Measurements from ENCODE around the gene EGFL7.
A peak's percentile ranks its signal among the peaks of the same experiment; 100 is the strongest.

EGFL7 gene

DNA sequence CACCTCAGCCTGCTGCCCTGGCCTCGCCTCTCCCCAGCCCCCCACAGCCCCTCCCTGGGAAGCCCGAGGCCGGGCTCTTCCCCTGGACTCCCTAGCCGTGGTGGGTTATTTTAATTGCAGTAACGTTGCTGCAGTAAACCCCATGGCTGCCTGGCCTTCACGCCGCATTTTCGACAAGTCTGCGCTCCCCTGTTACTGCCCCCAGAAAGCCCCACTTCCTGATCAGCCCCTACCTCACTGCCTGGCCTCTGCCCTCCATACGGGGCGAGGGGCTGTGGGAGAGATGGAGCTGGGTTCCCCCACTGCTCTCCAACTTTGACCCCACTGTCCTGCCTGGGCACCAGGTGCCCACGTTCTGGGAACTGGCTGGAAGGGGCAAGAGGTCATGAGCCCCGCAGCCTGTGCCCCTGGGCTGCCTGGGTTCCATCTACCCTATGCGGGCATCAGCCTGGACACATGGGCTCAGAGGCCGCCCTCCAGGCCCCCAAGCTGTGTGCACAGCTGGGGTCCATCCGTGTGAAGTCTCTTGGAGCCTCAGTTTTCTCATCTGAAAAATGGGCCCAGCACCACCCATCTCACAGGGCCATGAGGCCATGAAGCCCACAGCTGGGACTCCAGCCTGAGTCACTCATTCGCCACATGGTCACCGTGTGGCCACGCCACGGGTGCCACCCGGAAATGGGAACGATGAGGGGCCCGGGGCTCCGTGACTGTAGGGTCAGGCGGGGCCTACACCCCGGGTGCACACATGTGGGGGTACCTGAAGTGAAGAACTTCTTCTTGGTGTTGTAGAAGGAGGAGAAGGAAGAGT, 11.5 kb downstream of the EGFL7 start:
- Histone ChIP-seq H3K36me3 (peaks cover 24% of the 10 kb centered on the region), H3K27ac (peak overlapping the region; percentile 18; the same call in 1 of the 2 replicates), H3K4me3 (ENCODE audit: low read depth, low read length) (no peak overlapping the region), H3K27me3 (ENCODE audit: insufficient read depth, low read depth, severe bottlenecking) (no peaks in the 10 kb centered on the region), H3K9me3 (ENCODE audit: severe bottlenecking) (no peaks in the 10 kb centered on the region)
- no peak for DNase-seq
- TF ChIP-seq, protein P1, sequence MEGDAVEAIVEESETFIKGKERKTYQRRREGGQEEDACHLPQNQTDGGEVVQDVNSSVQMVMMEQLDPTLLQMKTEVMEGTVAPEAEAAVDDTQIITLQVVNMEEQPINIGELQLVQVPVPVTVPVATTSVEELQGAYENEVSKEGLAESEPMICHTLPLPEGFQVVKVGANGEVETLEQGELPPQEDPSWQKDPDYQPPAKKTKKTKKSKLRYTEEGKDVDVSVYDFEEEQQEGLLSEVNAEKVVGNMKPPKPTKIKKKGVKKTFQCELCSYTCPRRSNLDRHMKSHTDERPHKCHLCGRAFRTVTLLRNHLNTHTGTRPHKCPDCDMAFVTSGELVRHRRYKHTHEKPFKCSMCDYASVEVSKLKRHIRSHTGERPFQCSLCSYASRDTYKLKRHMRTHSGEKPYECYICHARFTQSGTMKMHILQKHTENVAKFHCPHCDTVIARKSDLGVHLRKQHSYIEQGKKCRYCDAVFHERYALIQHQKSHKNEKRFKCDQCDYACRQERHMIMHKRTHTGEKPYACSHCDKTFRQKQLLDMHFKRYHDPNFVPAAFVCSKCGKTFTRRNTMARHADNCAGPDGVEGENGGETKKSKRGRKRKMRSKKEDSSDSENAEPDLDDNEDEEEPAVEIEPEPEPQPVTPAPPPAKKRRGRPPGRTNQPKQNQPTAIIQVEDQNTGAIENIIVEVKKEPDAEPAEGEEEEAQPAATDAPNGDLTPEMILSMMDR (IDR thresholded peaks at IDR 0.05; ENCODE audit: low read depth, low read length), result no peak

DNA sequence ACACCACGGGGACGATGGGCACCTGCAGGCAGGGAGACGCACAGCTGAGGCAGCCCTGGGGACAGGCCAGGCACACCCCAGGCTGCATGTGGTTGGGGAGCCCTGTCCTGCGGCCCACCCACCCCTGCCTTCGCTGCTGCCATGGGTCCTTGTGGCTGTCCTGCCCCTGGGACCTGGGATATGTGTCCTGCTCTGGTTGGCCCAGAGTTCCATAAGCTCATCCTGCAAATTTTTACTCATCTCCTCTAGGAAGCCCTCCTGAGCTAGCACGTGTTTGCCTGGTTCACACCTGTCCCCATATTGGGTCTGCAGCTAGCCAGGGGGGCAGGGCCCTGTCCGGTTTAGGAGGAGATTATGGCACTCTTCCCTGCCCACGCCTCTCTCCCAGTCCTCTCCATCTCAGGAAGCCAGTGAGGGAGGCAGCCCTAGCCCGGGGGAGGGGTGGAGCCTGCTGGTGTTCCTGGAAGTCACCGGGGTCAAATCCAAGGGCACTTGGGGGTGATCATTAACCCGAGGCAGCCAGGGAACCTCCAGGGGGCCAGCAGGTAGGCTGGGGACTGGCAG, 12.2 kb downstream of the EGFL7 start:
- H3K9me3 ChIP-seq (ENCODE audit: severe bottlenecking), result no peaks in the 10 kb centered on the region
- no peak overlapping the region for H3K4me3 ChIP-seq (ENCODE audit: low read depth, low read length)
- H3K27me3 ChIP-seq (ENCODE audit: insufficient read depth, low read depth, severe bottlenecking), result no peaks in the 10 kb centered on the region
- TF ChIP-seq, protein P1 (IDR thresholded peaks at IDR 0.05; ENCODE audit: low read depth, low read length), result no peak
- peak; percentile 58 for DNase-seq
- peak overlapping the region; percentile 18; the same call in 1 of the 2 replicates for H3K27ac ChIP-seq
- peaks cover 24% of the 10 kb centered on the region for H3K36me3 ChIP-seq

DNA sequence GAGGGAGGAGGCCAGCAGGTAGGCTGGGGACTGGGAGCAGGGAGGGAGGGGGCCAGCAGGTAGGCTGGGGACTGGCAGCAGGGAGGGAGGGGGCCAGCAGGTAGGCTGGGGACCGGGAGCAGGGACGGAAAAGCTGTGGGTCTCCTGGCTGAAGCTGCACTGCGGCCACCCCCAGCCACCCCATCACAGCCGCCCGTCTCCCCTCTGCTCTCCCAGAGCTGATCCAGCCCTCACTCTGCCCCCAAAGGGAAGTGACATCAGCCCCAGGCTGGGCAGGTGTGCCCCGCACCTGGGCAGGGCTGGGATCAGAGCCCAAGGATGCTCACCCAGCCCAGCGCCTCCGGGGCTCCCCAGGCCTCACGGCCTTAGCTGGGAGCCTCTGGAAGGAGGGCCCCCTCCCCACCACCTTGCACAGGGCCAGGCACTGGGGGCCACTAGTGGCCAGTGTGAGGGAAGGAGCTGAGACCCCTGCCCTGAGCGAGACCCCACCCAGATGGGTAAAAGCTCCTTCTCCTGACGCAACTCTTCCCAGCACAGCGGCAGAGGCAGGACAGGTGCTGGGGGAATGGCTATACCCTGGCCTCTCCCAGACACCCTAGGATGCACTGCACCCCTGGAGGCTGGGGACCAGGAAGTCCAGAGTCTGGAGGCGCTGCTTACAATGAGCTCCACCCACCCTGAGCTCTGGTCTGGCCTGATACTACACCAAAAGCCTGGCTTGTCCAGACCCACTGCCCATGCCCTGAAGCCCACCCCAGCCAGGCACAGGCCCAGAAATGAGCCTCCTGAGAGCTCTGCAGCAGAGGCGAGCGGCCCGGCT, 13.0 kb downstream of the EGFL7 start:
- Histone ChIP-seq H3K36me3 (peaks cover 24% of the 10 kb centered on the region), H3K9me3 (ENCODE audit: severe bottlenecking) (no peaks in the 10 kb centered on the region), H3K27me3 (ENCODE audit: insufficient read depth, low read depth, severe bottlenecking) (no peaks in the 10 kb centered on the region), H3K4me3 (ENCODE audit: low read depth, low read length) (no peak overlapping the region), H3K27ac (no peak overlapping the region)
- TF ChIP-seq, protein P1 (IDR thresholded peaks at IDR 0.05; ENCODE audit: low read depth, low read length), result no peak
- no peak for DNase-seq

DNA sequence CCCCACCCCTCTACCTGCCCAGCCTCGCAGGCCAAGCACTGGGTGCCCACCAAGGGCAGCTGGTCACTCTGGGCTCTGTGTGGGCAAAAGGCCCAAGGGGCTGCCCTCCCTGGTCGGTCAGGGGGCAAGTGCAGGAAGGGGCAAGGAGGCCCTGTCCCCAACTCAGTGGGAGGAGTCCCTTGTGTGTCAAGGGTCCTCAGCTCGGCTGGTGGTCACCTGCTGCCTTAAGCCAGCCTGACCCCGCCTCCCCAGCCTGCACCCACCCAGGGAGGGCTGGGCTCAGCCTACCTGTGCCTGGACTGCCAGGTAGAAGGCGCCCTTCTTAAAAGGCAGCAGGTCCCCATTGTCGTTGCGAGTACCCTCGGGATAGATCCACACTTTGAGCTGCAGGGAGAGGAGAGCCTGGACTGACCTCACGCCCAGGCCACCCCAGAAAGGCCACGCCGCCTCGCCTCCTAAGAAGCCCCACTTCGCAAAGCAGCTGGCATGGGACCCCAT, 13.6 kb downstream of the EGFL7 start:
- peaks cover 24% of the 10 kb centered on the region for H3K36me3 ChIP-seq
- no peak overlapping the region for H3K27ac ChIP-seq
- no peaks in the 10 kb centered on the region for H3K27me3 ChIP-seq (ENCODE audit: insufficient read depth, low read depth, severe bottlenecking)
- TF ChIP-seq, protein P1 (IDR thresholded peaks at IDR 0.05; ENCODE audit: low read depth, low read length), result no peak
- DNase-seq, result no peak
- H3K4me3 ChIP-seq (ENCODE audit: low read depth, low read length), result no peak overlapping the region
- no peaks in the 10 kb centered on the region for H3K9me3 ChIP-seq (ENCODE audit: severe bottlenecking)

DNA sequence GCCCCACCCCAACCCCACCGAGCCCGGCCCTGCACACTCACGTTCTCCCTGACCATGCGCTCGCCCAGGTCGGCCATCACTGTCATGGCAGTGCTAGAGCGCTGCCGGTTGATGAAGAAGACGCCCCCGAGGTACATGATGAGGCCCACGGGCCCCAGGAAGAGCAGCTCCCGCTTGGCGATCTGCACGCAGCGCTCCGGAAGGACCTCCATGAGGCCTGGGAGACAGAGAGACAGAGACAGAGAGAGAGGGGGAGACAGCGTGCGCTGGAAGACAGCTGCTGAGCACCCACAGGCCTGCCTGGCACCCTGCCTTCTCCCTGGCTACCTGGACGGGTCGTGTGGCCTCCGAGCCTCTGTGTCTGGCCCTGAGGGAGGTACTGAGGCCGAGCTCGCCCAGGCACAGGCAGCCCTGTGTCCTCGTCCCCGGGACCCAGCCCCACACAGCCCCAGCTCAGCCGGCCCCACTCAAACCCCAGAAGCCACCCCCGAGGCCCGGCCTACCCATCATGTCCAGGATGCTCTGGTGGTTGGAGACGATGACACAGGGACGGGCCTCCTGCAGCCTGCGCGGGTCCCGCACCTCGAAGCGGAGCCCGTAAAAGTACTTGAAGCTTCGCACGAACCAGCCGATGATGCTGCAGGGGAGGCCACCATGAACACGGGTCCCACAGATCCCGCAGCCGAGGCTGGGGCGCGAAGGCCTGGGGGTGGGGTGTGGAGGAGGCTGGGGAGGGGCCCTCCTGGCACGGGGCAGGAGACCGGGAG, 14.4 kb downstream of the EGFL7 start:
- TF ChIP-seq, protein P1 (IDR thresholded peaks at IDR 0.05; ENCODE audit: low read depth, low read length), result no peak
- H3K4me3 ChIP-seq (ENCODE audit: low read depth, low read length), result no peak overlapping the region
- DNase-seq, result no peak
- no peak overlapping the region for H3K27ac ChIP-seq
- no peaks in the 10 kb centered on the region for H3K27me3 ChIP-seq (ENCODE audit: insufficient read depth, low read depth, severe bottlenecking)
- H3K36me3 ChIP-seq, result peaks cover 24% of the 10 kb centered on the region
- H3K9me3 ChIP-seq (ENCODE audit: severe bottlenecking), result no peaks in the 10 kb centered on the region
